Lower lobe of right lung (tissue), 2 donors: ENCODE data around the gene CGB1. TPM values are rescaled to one million over a fixed set of nuclear protein-coding genes. Genes with fewer than 3 reads are reported as not detected.
"Not testable (repeated sequence)": the region's sequence is repeated elsewhere in the genome, so short reads cannot be mapped to it uniquely, and the experiment has no call there.

ENCODE experiments used
- ATAC-seq, 2 donors: fragments of 200-7000 bp; cut with Tn5 transposase; one replicate each; pipeline ENCODE4 v1.9.1; 2020 to 2022; ENCODE audit warnings: mild to moderate bottlenecking in 2 of 2, moderate library complexity in 2 of 2
- DNase-seq: peaks from one replicate; pipeline ENCODE4 v3.0.0-alpha.2; 2020
- H3K27ac ChIP-seq: fragments of 200-600 bp; one replicate; pipeline ENCODE4 v1.8.0; 2022
- H3K27me3 ChIP-seq: fragments of 200-600 bp; one replicate; pipeline ENCODE4 v1.8.0; 2022; ENCODE audit warnings: low read depth
- H3K36me3 ChIP-seq: fragments of 200-600 bp; one replicate; pipeline ENCODE4 v1.8.0; 2022; ENCODE audit warnings: mild to moderate bottlenecking
- H3K4me1 ChIP-seq: fragments of 200-600 bp; one replicate; pipeline ENCODE4 v1.8.0; 2022
- H3K4me3 ChIP-seq: fragments of 200-600 bp; one replicate; pipeline ENCODE4 v1.8.0; 2022; ENCODE audit warnings: mild to moderate bottlenecking
- H3K9me3 ChIP-seq: fragments of 200-600 bp; one replicate; pipeline ENCODE4 v1.8.0; 2022
- CTCF ChIP-seq: fragments of 200-600 bp; IDR thresholded peaks from one replicate; pipeline ENCODE4 v1.8.0; 2022; ENCODE audit warnings: antibody characterized with exemption, mild to moderate bottlenecking
- intact Hi-C: fragments of 100-400 bp; cut with DNase I; formaldehyde crosslinking; loops from one replicate; pipeline ENCODE4 v1.11.0; 2022
- long read RNA-seq: library from polyadenylated mRNA; unstranded; transcript quantifications from one replicate; pipeline ENCODE4 v2.0.0, GENCODE V29; 2021
- total RNA-seq: library from RNA; stranded (reverse); fragmentation: NEBNext Ultra II Directional; extraction: Animal tissue kit (Norgen Biotek cat#: 25700); gene quantifications from one replicate; pipeline ENCODE4 v1.2.1, GENCODE V29; 2021
- donor health status: DM: no; HTN: yes; CAD: no; lungs with severe emphysema.

Gene CGB1
- not detected for total RNA-seq
- long read RNA-seq, result 0 reads

- H3K27ac ChIP-seq, H3K9me3 ChIP-seq, DNase-seq, H3K36me3 ChIP-seq, ATAC-seq, intact Hi-C loops, H3K4me1 ChIP-seq, H3K4me3 ChIP-seq, H3K27me3 ChIP-seq: not testable (repeated sequence)
- peak; percentile 21 for TF ChIP-seq CTCF
Observed at GRCh38 chr19:49036815-49037214, at the start of gene CGB1. Gene CGB1 (minus strand): TSS chr19:49036895. CDS start chr19:49036711, 184 bp downstream.

GRCh38 chr19:49086296-49086695 lies 49.6 kb upstream of the CGB1 start:
- ATAC-seq (no peak), DNase-seq (no peak)
- Histone ChIP-seq H3K9me3 (no peaks in the 10 kb centered on the region), H3K4me1 (peaks cover 23% of the 10 kb centered on the region), H3K36me3 (peaks cover 43% of the 10 kb centered on the region), H3K4me3 (peak overlapping the region; percentile 100), H3K27me3 (no peaks in the 10 kb centered on the region), H3K27ac (peak overlapping the region; percentile 88)
- TF ChIP-seq CTCF, result no peak
- intact Hi-C loops, result no loop called here

DNA sequence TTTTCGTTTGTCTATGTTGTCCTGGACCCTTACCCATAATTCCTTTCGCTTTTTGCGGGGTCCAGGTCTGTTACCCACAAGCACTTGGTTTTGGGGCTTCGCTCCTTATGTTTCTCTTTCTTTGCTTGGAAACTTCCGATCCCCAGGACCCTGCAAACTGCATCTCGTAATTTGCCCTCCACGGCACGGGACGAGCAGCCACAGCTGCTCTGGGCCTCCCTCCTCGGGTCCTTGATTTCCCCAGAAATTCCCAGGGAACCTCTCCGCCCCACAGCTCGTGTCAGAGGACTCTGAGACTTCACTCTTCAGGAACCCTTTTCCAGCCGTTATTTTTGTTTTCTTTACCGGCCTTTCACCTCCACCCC lies 49.2 kb upstream of the CGB1 start:
- TF ChIP-seq CTCF, result no peak
- intact Hi-C loops, result no loop called here
- Histone ChIP-seq H3K27ac (peak overlapping the region; percentile 88), H3K4me1 (peaks cover 23% of the 10 kb centered on the region), H3K9me3 (no peaks in the 10 kb centered on the region), H3K4me3 (peak overlapping the region; percentile 100), H3K27me3 (no peaks in the 10 kb centered on the region), H3K36me3 (peaks cover 38% of the 10 kb centered on the region)
- no peak for DNase-seq
- no peak for ATAC-seq

DNA sequence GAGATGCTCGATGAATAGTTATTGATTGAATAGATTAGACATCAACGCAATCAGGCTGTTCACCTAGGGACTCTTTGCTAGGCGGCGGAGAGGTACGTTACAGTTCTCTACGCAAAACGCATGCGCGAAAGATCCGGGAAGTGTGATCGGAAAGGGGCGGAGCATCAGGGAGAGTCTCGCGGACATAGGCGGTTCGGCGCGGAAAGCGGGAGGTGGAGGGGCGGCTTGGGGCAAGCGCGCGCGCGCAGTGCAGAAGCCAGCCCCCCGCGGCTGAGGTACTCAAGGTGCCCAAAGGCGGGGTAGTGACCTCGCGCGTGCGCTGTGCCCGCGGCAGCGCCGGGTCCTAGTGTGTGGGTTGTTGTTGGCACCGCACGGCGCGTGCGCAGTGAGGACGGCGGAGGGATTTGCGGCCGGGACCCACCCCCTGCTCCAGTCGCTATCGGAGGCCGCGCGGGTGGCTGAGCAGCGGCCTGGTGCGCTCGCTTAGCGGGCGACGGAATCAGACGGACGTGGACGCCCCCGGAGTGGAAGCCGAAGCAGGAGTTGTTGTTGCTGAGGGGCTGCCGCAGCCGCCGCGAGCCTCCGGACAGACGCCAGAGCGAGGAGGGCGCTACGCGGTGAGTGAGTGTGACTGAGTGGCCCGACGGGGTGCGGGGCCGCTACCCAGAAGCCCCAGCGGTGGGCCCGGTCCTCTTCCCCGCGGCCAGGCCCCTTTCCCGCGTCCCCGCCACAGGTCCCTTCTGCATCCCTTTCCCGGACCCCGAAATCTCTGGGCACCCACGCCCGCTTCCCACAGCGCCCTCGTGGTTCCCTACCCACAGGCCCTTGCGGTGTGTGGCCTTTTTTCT lies 48.5 kb upstream of the CGB1 start, which contains the start of gene SNRNP70:
Gene SNRNP70 (plus strand): TSS at position 432 of the 848 bp plus-strand sequence. CDS start 964 bp downstream, outside the sequence.
- Histone ChIP-seq H3K36me3 (peaks cover 32% of the 10 kb centered on the region), H3K27me3 (no peaks in the 10 kb centered on the region), H3K9me3 (no peaks in the 10 kb centered on the region), H3K27ac (peak within 1 kb of the TSS; percentile 88), H3K4me1 (peaks cover 23% of the 10 kb centered on the region), H3K4me3 (peak within 1 kb of the TSS; percentile 100)
- ATAC-seq (peak; percentile 99), DNase-seq (peak; percentile 100)
- intact Hi-C loops, result no loop called here
- TF ChIP-seq CTCF, result no peak

GRCh38 chr19:49084206-49085019 lies 47.7 kb upstream of the CGB1 start:
- intact Hi-C loops, result no loop called here
- peaks cover 23% of the 10 kb centered on the region for H3K4me1 ChIP-seq
- ATAC-seq (no peak), DNase-seq (no peak)
- H3K4me3 ChIP-seq, result peak overlapping the region; percentile 100
- peaks cover 25% of the 10 kb centered on the region for H3K36me3 ChIP-seq
- no peaks in the 10 kb centered on the region for H3K27me3 ChIP-seq
- no peaks in the 10 kb centered on the region for H3K9me3 ChIP-seq
- TF ChIP-seq CTCF, result no peak
- peak overlapping the region; percentile 88 for H3K27ac ChIP-seq
